ENCODE measurements around the gene WNT11. TPM values are rescaled to one million over a fixed set of nuclear protein-coding genes. Genes with fewer than 3 reads are reported as not detected.

Gene WNT11
- total RNA-seq, 1 donor from 2014 or later = 0.26 TPM

- no peak overlapping the region for H3K9ac ChIP-seq
- H2AFZ ChIP-seq (replicated peaks) = no peak overlapping the region
- no peaks in the 10 kb centered on the region for H3K79me2 ChIP-seq (ENCODE audit: low read depth)
- no peaks in the 10 kb centered on the region for H3K36me3 Mint-ChIP-seq
- no peaks in the 10 kb centered on the region for H3K36me3 ChIP-seq
- no peaks in the 10 kb centered on the region for H3F3A ChIP-seq (ENCODE audit: low read depth)
- H3K4me2 ChIP-seq = no peak overlapping the region
- no peak overlapping the region for H3K4me3 Mint-ChIP-seq
- H3K27ac ChIP-seq = no peak overlapping the region
- H3K9me3 ChIP-seq (ENCODE audit: low read depth) = no peaks in the 10 kb centered on the region
- H3K4me1 Mint-ChIP-seq = peaks cover 21% of the 10 kb centered on the region
- H3K27ac Mint-ChIP-seq = no peak overlapping the region
- peaks cover 13% of the 10 kb centered on the region for H3K4me1 ChIP-seq
- DNase-seq (ENCODE audit: low spot score) = no peak
- no peaks in the 10 kb centered on the region for H3K9me3 Mint-ChIP-seq
- peaks cover 8% of the 10 kb centered on the region for H4K20me1 ChIP-seq (ENCODE audit: low read depth)
- H3K27me3 Mint-ChIP-seq (ENCODE audit: insufficient read depth, low read depth) = peaks cover 28% of the 10 kb centered on the region
- peaks cover 48% of the 10 kb centered on the region for H3K27me3 ChIP-seq
- TF ChIP-seq EZH2phosphoT487 (IDR thresholded peaks at IDR 0.05) (no peak), CTCF (IDR thresholded peaks at IDR 0.05) (no peak), EZH2 (IDR thresholded peaks at IDR 0.05) (no peak)
- H3K4me3 ChIP-seq = no peak overlapping the region
Observed at GRCh38 chr11:76214968-76215548, 8.8 kb upstream of the WNT11 start.

DNA sequence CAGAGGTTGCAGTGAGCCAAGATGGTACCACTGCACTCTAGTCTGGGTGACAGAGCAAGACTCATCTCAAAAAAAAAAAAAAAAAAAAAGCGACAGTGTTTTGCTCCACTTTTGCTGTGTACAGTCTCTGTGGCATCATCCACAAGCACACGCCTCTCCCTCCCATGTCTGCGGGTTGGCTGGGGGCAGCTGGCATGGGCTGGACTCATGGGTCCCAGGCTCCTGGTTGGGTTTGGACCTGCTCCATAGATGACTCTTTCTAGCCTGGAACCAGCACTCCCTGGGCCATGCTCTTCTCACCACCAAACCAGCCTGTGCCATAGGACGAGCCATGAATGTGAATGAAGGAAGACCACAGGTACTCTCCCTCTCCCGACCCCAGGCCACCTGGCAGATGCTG lies 7.9 kb upstream of the WNT11 start:
- no peak for TF ChIP-seq EZH2 (IDR thresholded peaks at IDR 0.05)
- no peak for TF ChIP-seq CTCF (IDR thresholded peaks at IDR 0.05)
- no peak for TF ChIP-seq EZH2phosphoT487 (IDR thresholded peaks at IDR 0.05)
- H3K4me3 Mint-ChIP-seq = no peak overlapping the region
- no peaks in the 10 kb centered on the region for H3K36me3 ChIP-seq
- no peak overlapping the region for H2AFZ ChIP-seq (replicated peaks)
- no peak overlapping the region for H3K9ac ChIP-seq
- peaks cover 26% of the 10 kb centered on the region for H3K27me3 Mint-ChIP-seq (ENCODE audit: insufficient read depth, low read depth)
- no peak overlapping the region for H3K27ac ChIP-seq
- peaks cover 57% of the 10 kb centered on the region for H3K27me3 ChIP-seq
- H3K36me3 Mint-ChIP-seq = no peaks in the 10 kb centered on the region
- H3F3A ChIP-seq (ENCODE audit: low read depth) = no peaks in the 10 kb centered on the region
- no peak overlapping the region for H3K27ac Mint-ChIP-seq
- peaks cover 19% of the 10 kb centered on the region for H3K4me1 ChIP-seq
- H3K9me3 ChIP-seq (ENCODE audit: low read depth) = no peaks in the 10 kb centered on the region
- DNase-seq (ENCODE audit: low spot score) = no peak
- H3K4me1 Mint-ChIP-seq = peaks cover 21% of the 10 kb centered on the region
- no peak overlapping the region for H3K4me3 ChIP-seq
- H3K4me2 ChIP-seq = no peak overlapping the region
- H3K79me2 ChIP-seq (ENCODE audit: low read depth) = no peaks in the 10 kb centered on the region
- H3K9me3 Mint-ChIP-seq = no peaks in the 10 kb centered on the region
- H4K20me1 ChIP-seq (ENCODE audit: low read depth) = peaks cover 16% of the 10 kb centered on the region

GRCh38 chr11:76212086-76213035 lies 6.1 kb upstream of the WNT11 start:
- Histone ChIP-seq H3K9me3 (ENCODE audit: low read depth) (no peaks in the 10 kb centered on the region), H2AFZ (replicated peaks) (no peak overlapping the region), H3K4me3 (no peak overlapping the region), H4K20me1 (ENCODE audit: low read depth) (peaks cover 16% of the 10 kb centered on the region), H3K36me3 (no peaks in the 10 kb centered on the region), H3K79me2 (ENCODE audit: low read depth) (no peaks in the 10 kb centered on the region), H3K27me3 (peaks cover 75% of the 10 kb centered on the region), H3F3A (ENCODE audit: low read depth) (peaks cover 8% of the 10 kb centered on the region), H3K4me2 (no peak overlapping the region), H3K4me1 (peaks cover 29% of the 10 kb centered on the region), H3K9ac (no peak overlapping the region), H3K27ac (no peak overlapping the region)
- no peak for DNase-seq (ENCODE audit: low spot score)
- H3K27ac Mint-ChIP-seq = no peak overlapping the region
- H3K9me3 Mint-ChIP-seq = no peaks in the 10 kb centered on the region
- peaks cover 39% of the 10 kb centered on the region for H3K27me3 Mint-ChIP-seq (ENCODE audit: insufficient read depth, low read depth)
- H3K36me3 Mint-ChIP-seq = no peaks in the 10 kb centered on the region
- TF ChIP-seq CTCF (IDR thresholded peaks at IDR 0.05) (no peak), EZH2phosphoT487 (IDR thresholded peaks at IDR 0.05) (no peak), EZH2 (IDR thresholded peaks at IDR 0.05) (no peak)
- peak overlapping the region; percentile 70 for H3K4me3 Mint-ChIP-seq
- peaks cover 23% of the 10 kb centered on the region for H3K4me1 Mint-ChIP-seq
